HEK293T (cell line): ENCODE data around the gene PKN1.

Source experiments
- ELF4 ChIP-seq: fragments of 450-650 bp; IDR thresholded peaks from 2 replicates; pipeline ENCODE4 v1.6.1; 2017; ENCODE audit warnings: antibody characterized with exemption
- HDGF ChIP-seq: fragments of 450-650 bp; IDR thresholded peaks from 2 replicates; pipeline ENCODE4 v1.6.1; 2017; ENCODE audit warnings: antibody characterized with exemption, borderline replicate concordance
- NFRKB ChIP-seq: fragments of 450-650 bp; IDR thresholded peaks from 2 replicates; pipeline ENCODE4 v1.6.1; 2016; ENCODE audit warnings: mild to moderate bottlenecking, moderate library complexity

- no peak for TF ChIP-seq ELF4
- TF ChIP-seq NFRKB: no peak
- TF ChIP-seq HDGF: no peak
These were observed 74.8 kb downstream of the PKN1 start for GRCh38 chr19:14507704-14508542.
